SK-N-MC (cell line): ENCODE data around the gene ADAM11.
"Not testable (repeated sequence)": the region's sequence is repeated elsewhere in the genome, so short reads cannot be mapped to it uniquely, and the experiment has no call there.

ENCODE experiments used
- DNase-seq: peaks from one replicate; pipeline ENCODE4 v3.0.0-alpha.2; 2011; ENCODE audit warnings: low read depth, low spot score
- H3K27ac ChIP-seq: fragments of 200-600 bp; sonication (generic); 2 replicates; pipeline ENCODE4 v1.5.1; 2016; ENCODE audit warnings: mixed run types
- H3K36me3 ChIP-seq: fragments of 200-600 bp; sonication (generic); 2 replicates; pipeline ENCODE4 v1.6.1; 2017; ENCODE audit warnings: antibody characterized with exemption, low read length, mixed read lengths; ENCODE audit not compliant: insufficient read depth
- H3K4me3 ChIP-seq: fragments of 200-600 bp; sonication (generic); 2 replicates; pipeline ENCODE4 v1.5.1; 2016
- H3K9ac ChIP-seq: fragments of 200-600 bp; sonication (generic); 2 replicates; pipeline ENCODE4 v1.8.0; 2017; ENCODE audit warnings: mixed run types, mixed read lengths; ENCODE audit not compliant: insufficient read length
- H3K9me3 ChIP-seq: fragments of 200-600 bp; sonication (generic); 2 replicates; pipeline ENCODE4 v1.6.1; 2017; ENCODE audit warnings: low read depth, mild to moderate bottlenecking, antibody characterized with exemption, low read length, moderate library complexity, mixed read lengths
- EZH2 ChIP-seq: fragments of 200-600 bp; sonication (generic); IDR thresholded peaks from one replicate; pipeline ENCODE4 v1.6.1; 2017; ENCODE audit warnings: antibody characterized with exemption
- FOXP2 ChIP-seq: optimal IDR thresholded peaks from 2 replicates; pipeline ENCODE3; 2011; ENCODE audit warnings: mild to moderate bottlenecking, moderate library complexity; ENCODE audit not compliant: insufficient read depth; ENCODE audit errors: extremely low read length, control extremely low read depth
- POLR2AphosphoS5 ChIP-seq: IDR thresholded peaks from 2 replicates; pipeline ENCODE4 v1.6.1; 2012; ENCODE audit warnings: mild to moderate bottlenecking, low read depth, low read length, borderline replicate concordance

The ADAM11 gene

DNA sequence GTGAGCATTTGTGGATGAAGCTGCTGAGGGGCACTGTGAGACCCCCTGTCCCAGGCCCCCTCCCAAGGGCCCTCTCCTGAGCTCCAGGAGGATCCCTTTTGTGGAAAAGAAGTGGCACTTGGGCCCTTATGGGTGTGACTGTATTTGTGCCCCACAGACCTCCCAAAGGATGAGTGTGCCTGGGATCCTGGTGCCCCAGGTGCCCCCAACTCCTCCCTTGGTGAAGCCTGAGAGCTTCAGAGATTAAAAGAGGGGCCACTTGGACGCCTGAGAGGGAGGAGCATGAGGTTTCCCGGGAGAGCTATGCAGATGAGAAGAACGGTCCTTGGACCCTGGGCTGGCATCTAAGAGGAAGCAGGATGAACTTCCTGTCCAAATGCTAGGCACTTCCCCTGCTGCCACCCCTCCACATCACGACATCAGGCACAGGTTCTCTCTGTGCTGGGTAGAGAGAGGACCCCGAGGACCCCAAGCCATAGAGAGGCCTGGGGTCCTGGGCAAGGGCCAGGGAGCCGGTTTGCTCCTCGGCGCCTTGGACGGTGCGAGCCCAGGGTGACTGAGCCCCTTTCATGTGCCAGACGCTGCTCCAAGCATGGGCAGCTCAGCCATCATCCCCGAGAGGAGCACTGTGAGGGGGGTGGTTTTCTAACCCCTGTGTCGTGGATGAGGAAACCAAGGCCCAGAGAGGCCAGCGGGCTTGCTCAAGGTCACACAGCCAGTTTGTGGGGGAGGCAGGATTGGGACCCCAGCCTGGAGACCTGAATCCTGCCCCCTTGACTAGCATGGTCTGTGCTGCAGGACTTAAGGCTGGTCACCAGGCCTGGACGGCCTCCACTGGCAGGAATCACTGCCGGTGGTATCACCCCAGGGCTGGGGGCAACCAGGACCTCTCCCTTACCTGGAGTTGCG is 5.6 kb upstream of the ADAM11 start:
- TF ChIP-seq FOXP2 (no peak), EZH2 (no peak), POLR2AphosphoS5 (no peak)
- Histone ChIP-seq H3K9me3 (no peaks in the 10 kb centered on the region), H3K4me3 (no peak overlapping the region), H3K27ac (no peak overlapping the region), H3K9ac (no peak overlapping the region), H3K36me3 (peaks cover 5% of the 10 kb centered on the region; the same call in 1 of the 2 replicates)
- DNase-seq, result no peak

DNA sequence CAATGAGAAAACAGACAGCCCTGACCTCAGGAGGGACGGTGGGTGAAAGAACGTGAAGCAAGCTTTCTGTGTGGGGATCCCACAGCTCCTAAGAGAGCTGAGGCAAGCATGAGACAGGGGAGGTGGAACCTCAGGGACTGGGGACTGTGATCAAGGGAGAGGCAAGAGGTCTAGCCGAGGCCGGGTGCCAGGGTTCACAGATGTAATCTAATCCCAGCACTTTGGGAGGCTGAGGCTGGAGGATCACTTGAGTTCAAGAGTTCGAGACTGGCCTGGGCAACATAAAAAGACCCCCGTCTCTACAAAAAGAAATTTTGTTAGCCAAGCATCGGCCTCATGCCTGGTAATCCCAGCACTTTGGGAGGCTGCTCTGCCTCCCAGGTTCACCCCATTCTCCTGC is 4.5 kb upstream of the ADAM11 start:
- no peaks in the 10 kb centered on the region for H3K9me3 ChIP-seq
- H3K36me3 ChIP-seq, result no peaks in the 10 kb centered on the region; the same call in 1 of the 2 replicates
- TF ChIP-seq POLR2AphosphoS5, result no peak
- no peak for TF ChIP-seq EZH2
- TF ChIP-seq FOXP2, result no peak
- no peak for DNase-seq
- H3K4me3 ChIP-seq, result no peak overlapping the region
- H3K9ac ChIP-seq, result no peak overlapping the region
- H3K27ac ChIP-seq, result no peak overlapping the region

DNA sequence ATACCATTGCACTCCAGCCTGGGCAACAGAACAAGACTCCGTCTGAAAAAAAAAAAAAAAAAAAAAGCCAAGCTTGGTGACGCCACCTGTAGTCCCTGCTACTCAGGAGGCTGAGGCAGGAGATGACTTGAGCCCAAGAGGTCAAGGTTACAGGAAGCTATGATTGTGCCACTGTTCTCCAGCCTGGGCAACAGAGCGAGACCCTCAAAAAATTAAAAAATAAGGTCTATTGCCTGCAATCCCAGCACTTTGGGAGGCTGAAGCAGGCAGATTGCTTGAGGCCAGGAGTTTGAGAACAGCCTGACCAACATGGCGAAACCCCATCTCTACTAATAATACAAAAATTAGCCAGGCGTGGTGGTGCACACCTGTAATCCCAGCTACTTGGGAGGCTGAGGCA is 3.6 kb upstream of the ADAM11 start:
- not testable (repeated sequence) for H3K9me3 ChIP-seq, H3K4me3 ChIP-seq, H3K9ac ChIP-seq, H3K36me3 ChIP-seq, DNase-seq, H3K27ac ChIP-seq

DNA sequence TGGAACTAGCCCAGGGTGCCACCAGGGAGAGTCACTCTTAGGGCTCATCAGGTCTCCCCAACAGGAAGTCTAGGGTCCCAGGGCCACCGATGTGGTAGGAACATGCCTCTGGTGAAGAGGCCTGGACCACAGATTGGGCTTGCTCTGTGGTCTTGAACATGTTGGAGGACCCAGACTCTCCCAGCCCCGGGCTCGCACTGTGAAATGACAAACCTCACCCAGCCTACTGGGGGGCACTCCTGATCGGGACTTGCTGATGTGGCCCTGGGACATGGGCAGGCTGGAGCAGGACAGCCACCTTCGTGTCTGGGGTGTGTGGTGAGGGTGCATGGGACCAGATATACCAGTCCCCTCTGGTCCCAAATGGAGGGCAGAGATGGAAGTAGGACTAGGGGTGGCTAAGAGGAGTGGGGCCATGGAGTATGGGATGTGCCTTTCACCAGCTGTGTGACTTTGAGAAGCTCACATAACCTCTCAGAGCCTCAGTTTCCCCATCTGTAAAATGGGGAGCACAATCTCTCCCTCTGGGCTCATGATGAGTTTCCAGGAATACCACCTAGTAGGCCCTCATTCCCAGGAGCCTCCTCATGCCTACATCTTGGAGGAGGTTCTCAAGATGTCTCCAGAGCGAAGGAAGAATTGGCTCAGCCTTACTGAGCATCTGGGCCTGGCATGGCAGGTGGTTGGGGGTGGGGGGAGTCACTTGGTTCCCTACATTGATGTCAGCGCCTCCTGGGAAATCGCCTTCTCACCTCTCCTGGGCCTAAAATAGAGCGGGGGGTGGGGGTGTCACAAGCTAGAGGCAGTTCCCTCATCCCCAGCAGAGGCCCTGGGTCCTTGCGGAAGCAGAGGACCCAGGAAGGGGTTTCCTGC is 1.5 kb upstream of the ADAM11 start:
- Histone ChIP-seq H3K4me3 (no peak overlapping the region), H3K27ac (no peak overlapping the region), H3K36me3 (no peaks in the 10 kb centered on the region), H3K9me3 (no peaks in the 10 kb centered on the region), H3K9ac (no peak overlapping the region)
- DNase-seq, result no peak
- no peak for TF ChIP-seq POLR2AphosphoS5
- TF ChIP-seq EZH2, result no peak
- TF ChIP-seq FOXP2, result no peak

DNA sequence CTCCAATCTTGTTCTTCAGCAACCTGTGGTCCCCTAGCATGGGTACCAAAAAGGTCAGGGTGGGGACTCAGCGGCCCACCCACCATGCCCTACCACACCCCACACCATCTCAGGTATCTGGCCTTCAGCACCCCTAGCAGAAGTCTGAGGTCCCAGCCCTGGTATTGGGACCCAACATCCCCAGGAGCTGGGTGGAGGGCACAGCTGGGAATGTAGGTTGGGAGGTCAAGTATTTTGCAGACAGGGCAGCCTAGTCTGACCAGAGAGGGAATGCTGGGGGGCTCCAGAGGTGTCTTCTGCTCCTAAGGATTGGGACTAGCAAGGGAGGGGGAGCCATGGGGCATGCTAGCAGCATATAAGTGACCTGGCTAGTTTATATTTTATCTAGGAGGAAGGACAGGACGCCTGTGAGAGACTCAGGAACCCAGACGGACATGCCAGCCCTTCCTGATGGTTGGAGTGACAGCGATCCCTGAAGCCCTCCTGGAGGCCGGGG is 822 bp upstream of the ADAM11 start:
- Histone ChIP-seq H3K9ac (no peak overlapping the region), H3K27ac (no peak overlapping the region), H3K9me3 (no peaks in the 10 kb centered on the region), H3K4me3 (no peak overlapping the region), H3K36me3 (no peaks in the 10 kb centered on the region)
- DNase-seq, result no peak
- TF ChIP-seq EZH2 (no peak), POLR2AphosphoS5 (no peak), FOXP2 (no peak)

DNA sequence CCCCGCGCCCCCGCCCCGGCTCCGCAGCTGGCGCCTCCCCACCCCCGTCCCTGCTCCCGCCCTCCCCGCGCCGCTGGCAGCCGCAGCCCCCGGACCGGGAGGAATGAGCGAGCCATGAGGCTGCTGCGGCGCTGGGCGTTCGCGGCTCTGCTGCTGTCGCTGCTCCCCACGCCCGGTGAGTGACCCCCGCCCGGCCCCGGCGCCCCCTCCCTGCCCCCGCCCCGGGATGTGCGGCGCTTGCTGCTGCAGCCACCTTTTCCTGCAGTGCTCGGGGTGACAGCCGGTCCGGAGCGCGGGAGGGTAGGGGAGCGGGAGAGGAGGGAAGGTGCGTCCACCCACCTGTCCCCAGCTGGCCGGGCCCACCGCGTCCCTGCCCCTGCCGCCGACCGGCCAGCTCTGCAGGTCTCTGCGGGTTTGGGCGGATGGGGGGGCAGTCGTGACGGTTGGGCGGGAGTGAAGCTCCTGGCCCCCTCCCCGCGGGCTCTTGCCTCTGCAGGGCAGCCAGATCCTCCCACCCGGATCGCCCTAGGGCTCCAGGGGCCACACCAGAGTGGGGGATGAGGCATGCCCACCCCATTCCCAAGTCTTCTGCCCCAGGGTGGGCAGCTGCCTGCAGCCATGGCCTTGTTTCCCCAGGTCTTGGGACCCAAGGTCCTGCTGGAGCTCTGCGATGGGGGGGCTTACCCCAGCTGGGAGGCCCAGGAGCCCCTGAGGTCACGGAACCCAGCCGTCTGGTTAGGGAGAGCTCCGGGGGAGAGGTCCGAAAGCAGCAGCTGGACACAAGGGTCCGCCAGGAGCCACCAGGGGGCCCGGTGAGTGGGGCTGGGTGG is 513 bp downstream of the ADAM11 start:
- Histone ChIP-seq H3K36me3 (no peaks in the 10 kb centered on the region), H3K9ac (peak overlapping the region; percentile 60), H3K4me3 (peak overlapping the region; percentile 83), H3K9me3 (no peaks in the 10 kb centered on the region), H3K27ac (no peak overlapping the region)
- TF ChIP-seq POLR2AphosphoS5 (no peak), FOXP2 (no peak), EZH2 (no peak)
- DNase-seq, result no peak

DNA sequence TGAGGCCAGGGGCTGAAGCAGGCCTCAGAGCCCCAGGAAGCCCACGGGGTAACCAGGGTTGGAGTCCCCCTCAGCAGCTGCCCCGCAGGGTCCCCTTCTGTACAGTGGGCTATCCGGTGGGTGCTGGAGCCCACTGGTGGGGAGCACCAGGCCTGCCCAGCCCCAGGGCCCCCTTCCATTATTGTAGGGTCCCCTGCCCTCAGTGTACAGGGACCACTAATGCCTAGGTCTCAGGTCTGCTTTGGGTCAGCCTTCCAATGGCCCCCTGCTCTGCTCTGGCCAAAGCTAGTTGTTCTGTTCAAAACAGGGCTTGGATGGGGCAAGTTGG is 1.1 kb downstream of the ADAM11 start:
- no peak for TF ChIP-seq FOXP2
- no peak for TF ChIP-seq EZH2
- no peak for TF ChIP-seq POLR2AphosphoS5
- H3K4me3 ChIP-seq, result peak overlapping the region; percentile 83
- no peaks in the 10 kb centered on the region for H3K9me3 ChIP-seq
- no peak for DNase-seq
- no peak overlapping the region for H3K27ac ChIP-seq
- no peaks in the 10 kb centered on the region for H3K36me3 ChIP-seq
- H3K9ac ChIP-seq, result no peak overlapping the region
